ENCODE measurements around the gene IGFBP5. TPM values are rescaled to one million over a fixed set of nuclear protein-coding genes. Genes with fewer than 3 reads are reported as not detected.

Gene IGFBP5
- total RNA-seq, 3 donors from 2014 or later: 36.4 to 628 (median 95.9) TPM

DNA sequence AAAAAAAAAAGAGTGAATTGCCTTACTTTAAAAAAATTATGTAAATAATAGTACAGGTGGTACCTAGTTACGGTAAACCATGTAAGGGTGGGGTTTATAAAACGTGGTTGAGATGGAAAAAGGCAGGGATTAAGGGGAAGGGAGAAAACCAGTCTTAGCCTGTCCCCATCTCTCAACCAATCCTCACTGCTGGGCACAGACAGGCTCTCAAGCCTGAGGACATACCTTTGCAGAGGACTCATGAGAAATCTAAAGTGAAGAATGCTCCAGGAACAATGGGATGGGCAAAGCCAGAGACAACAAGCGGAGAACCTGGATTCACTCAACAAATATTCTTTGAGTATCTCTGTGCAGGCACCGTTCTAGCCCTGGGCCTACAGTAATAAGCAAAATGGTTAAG lies 65.6 kb downstream of the IGFBP5 start:
- intact Hi-C loops (cut with DNase I, micrococcal nuclease): no loop called here

DNA sequence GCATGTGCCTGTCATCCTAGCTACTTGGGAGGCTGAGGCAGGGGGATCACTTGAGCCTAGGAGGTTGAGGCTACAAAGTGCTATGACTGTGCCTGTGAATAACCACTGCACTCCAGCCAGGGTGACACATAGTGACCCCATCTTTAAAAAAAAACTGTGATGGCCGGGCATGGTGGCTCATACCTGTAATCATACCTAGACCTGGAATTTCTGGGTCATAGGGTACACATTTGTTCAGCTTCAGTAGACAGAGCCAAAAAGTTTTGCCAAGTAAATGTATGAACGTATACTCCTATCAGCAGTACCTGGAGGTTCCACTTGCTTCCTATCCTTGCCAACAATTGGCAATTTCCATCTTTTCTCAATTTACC lies 68.5 kb downstream of the IGFBP5 start:
- intact Hi-C loops (cut with DNase I, micrococcal nuclease): no loop called here
- TF ChIP-seq, protein P1, sequence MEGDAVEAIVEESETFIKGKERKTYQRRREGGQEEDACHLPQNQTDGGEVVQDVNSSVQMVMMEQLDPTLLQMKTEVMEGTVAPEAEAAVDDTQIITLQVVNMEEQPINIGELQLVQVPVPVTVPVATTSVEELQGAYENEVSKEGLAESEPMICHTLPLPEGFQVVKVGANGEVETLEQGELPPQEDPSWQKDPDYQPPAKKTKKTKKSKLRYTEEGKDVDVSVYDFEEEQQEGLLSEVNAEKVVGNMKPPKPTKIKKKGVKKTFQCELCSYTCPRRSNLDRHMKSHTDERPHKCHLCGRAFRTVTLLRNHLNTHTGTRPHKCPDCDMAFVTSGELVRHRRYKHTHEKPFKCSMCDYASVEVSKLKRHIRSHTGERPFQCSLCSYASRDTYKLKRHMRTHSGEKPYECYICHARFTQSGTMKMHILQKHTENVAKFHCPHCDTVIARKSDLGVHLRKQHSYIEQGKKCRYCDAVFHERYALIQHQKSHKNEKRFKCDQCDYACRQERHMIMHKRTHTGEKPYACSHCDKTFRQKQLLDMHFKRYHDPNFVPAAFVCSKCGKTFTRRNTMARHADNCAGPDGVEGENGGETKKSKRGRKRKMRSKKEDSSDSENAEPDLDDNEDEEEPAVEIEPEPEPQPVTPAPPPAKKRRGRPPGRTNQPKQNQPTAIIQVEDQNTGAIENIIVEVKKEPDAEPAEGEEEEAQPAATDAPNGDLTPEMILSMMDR (IDR thresholded peaks at IDR 0.05): no peak
- H3K9me3 ChIP-seq: no peaks in the 10 kb centered on the region
- DNase-seq: no peak
- no peaks in the 10 kb centered on the region for H3K4me1 ChIP-seq (ENCODE audit: low read depth)
- no peak for ATAC-seq
- no peak overlapping the region for H3K4me3 ChIP-seq
- no peaks in the 10 kb centered on the region for H3K36me3 ChIP-seq (ENCODE audit: low read depth)

More for the DNA sequence above, 65.6 kb downstream of the IGFBP5 start:
- Histone ChIP-seq H3K4me1 (ENCODE audit: low read depth) (no peaks in the 10 kb centered on the region), H3K4me3 (no peak overlapping the region), H3K9me3 (no peaks in the 10 kb centered on the region), H3K36me3 (ENCODE audit: low read depth) (no peaks in the 10 kb centered on the region)
- TF ChIP-seq, protein P1 (IDR thresholded peaks at IDR 0.05): no peak
- DNase-seq (no peak), ATAC-seq (no peak)

DNA sequence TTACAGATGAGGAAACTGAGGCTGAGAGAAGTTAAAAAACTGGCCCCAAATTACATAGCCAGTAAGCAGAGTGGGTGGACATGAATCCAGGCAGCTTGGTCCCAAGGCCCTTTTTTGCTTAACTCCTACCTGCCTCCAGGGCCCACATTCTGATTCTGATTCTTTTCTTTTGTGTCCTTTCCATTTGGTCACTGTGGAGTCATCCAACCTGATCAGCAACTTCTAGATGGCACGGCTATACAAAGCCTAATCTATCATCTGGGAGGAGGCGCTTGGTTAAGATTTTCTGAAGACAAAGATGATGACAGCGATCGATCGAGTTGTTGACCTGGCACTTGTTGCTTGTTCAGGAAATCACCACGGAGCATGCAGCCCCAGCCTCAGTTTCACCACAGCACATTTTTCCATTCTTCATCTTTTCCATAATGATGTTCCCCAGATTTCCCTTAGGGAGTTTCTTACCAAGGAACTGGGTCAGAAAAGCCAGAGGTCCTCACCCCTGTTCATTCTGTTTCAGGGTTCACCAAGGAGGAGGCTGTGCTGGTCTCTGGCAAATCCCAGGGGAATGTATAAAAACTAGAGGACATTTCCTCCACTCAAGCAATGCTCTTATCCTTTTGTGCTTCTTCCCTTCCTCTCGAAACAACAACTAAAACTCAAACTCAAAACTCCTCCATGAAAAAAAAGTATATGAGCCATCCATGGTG lies 69.0 kb downstream of the IGFBP5 start:
- ATAC-seq: no peak

DNA sequence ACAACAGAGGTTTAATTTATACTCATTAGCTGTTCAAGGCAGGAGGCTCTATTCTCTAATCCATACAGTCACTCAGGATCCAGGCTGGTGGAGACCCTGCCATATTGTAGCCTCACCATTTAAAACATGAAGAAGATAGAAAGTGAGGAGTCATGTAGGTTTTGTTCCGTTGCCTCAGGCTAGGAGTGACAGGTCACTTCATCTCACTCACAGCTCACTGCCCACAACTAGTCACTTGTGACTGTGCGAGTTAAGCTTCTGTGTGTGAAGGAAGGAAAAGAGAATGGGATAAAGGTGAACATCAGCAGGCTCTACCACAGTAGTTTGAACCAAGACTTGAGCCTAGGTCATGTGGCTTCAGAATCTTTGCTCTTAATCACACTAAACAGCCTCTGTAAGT lies 71.1 kb downstream of the IGFBP5 start:
- intact Hi-C loops (cut with DNase I, micrococcal nuclease): no loop called here
- TF ChIP-seq, protein P1 (IDR thresholded peaks at IDR 0.05): no peak

More for the DNA sequence above, 69.0 kb downstream of the IGFBP5 start:
- Histone ChIP-seq H3K36me3 (ENCODE audit: low read depth) (no peaks in the 10 kb centered on the region), H3K4me3 (no peak overlapping the region), H3K9me3 (no peaks in the 10 kb centered on the region), H3K4me1 (ENCODE audit: low read depth) (no peaks in the 10 kb centered on the region)
- intact Hi-C loops (cut with DNase I, micrococcal nuclease): no loop called here
- TF ChIP-seq, protein P1 (IDR thresholded peaks at IDR 0.05): no peak
- DNase-seq: no peak

DNA sequence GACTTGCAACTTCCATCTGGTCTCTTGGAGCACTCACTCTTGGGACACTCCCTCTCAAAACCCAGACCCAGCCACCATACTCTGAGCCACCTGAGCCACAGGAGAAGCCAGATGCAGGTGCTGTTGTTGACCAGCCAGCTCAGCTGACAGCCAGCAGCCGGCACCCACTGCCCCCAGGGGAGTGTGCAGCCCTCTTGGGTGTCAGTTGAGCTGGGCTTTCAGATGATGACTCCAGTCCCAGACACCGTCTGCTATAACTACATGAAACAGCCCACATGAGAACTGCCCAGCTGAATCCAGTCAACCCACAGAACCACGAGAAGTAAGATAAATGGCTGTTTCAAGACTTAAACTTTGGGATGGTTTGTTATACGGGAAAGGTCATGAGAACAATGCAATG lies 72.8 kb downstream of the IGFBP5 start:
- Histone ChIP-seq H3K4me1 (ENCODE audit: low read depth) (no peaks in the 10 kb centered on the region), H3K4me3 (no peak overlapping the region), H3K36me3 (ENCODE audit: low read depth) (no peaks in the 10 kb centered on the region), H3K9me3 (no peaks in the 10 kb centered on the region)
- DNase-seq (no peak), ATAC-seq (no peak)
- TF ChIP-seq, protein P1 (IDR thresholded peaks at IDR 0.05): no peak
- intact Hi-C loops (cut with DNase I, micrococcal nuclease): no loop called here

More for the DNA sequence above, 71.1 kb downstream of the IGFBP5 start:
- no peak for DNase-seq
- Histone ChIP-seq H3K4me1 (ENCODE audit: low read depth) (no peaks in the 10 kb centered on the region), H3K36me3 (ENCODE audit: low read depth) (no peaks in the 10 kb centered on the region), H3K9me3 (no peaks in the 10 kb centered on the region), H3K4me3 (no peak overlapping the region)
- ATAC-seq: no peak

Other genes starting within 250 kb of the IGFBP5 start
- gene RPL37A, start 196.7 kb downstream of the IGFBP5 start, total RNA-seq: 1,000 to 10,000 TPM; 1,908 to 2,059 (median 1,949) TPM
- gene IGFBP2, start 62.1 kb downstream of the IGFBP5 start, total RNA-seq: 10 to 100 TPM; 26.7 to 62.1 (median 57.2) TPM
- not detected for gene TNP1, start 164.5 kb upstream of the IGFBP5 start, total RNA-seq